Activated naive CD4-positive, alpha-beta T cell treated with anti-CD3 and anti-CD28 coated beads, Interleukin-2, amount 50 U/mL, for 72 hours (primary cell): ENCODE measurements around the gene ZDHHC18. TPM values are rescaled to one million over a fixed set of nuclear protein-coding genes. Genes with fewer than 3 reads are reported as not detected.
"Not testable (repeated sequence)": the region's sequence is repeated elsewhere in the genome, so short reads cannot be mapped to it uniquely, and the experiment has no call there.

ENCODE experiments used
- ATAC-seq, 2 donors: fragments of 150-1000 bp; cut with Tn5 transposase; 2 replicates each; pipeline ENCODE4 v1.10.0; 2021; ENCODE audit warnings: mild to moderate bottlenecking in 2 of 2, moderate library complexity in 2 of 2
- DNase-seq, 2 donors: peaks; one replicate each; pipeline ENCODE4 v3.0.0; 2021 to 2022; ENCODE audit warnings: low spot score in 2 of 2
- H3K27ac Mint-ChIP-seq, 2 donors: one replicate each; pipeline ENCODE4 v1.8.0; 2022; ENCODE audit warnings: mild to moderate bottlenecking in 2 of 2, mixed read lengths in 2 of 2
- H3K36me3 Mint-ChIP-seq, 2 donors: one replicate each; pipeline ENCODE4 v1.8.0; 2022; ENCODE audit warnings: mixed read lengths in 2 of 2
- H3K9me3 Mint-ChIP-seq, 2 donors: one replicate each; pipeline ENCODE4 v1.8.0; 2022; ENCODE audit warnings: mixed read lengths in 2 of 2
- total RNA-seq, 2 donors: library from RNA; stranded (reverse); gene quantifications; one replicate each; pipeline ENCODE4 v1.2.3, GENCODE V29; 2022

ZDHHC18 gene
- total RNA-seq, 2 donors from 2014 or later = 37.8 to 59.5 TPM

- peak; percentile 87 to 90 for DNase-seq
- Mint-ChIP-seq H3K36me3 (peaks cover 13 to 17% of the 10 kb centered on the region in 2 donors), H3K27ac (peak overlapping the region; percentile 96 to 99), H3K9me3 (no peaks in the 10 kb centered on the region)
- ATAC-seq = peak; percentile 19 to 27
These were observed 37.5 kb upstream of the ZDHHC18 start for GRCh38 chr1:26788836-26789611.

- ATAC-seq (no peak), DNase-seq (no peak)
- no peaks in the 10 kb centered on the region for H3K9me3 Mint-ChIP-seq
- H3K36me3 Mint-ChIP-seq = peaks cover 15 to 22% of the 10 kb centered on the region in 2 donors
- H3K27ac Mint-ChIP-seq = peak overlapping the region; percentile 96 to 99
These were observed 36.9 kb upstream of the ZDHHC18 start for GRCh38 chr1:26789612-26789865.

- ATAC-seq (peak; percentile 28 to 50), DNase-seq (peak in 1 of 2 donors; percentile 44)
- H3K9me3 Mint-ChIP-seq = no peaks in the 10 kb centered on the region
- H3K36me3 Mint-ChIP-seq = peaks cover 19 to 26% of the 10 kb centered on the region in 2 donors
- peak overlapping the region; percentile 96 to 99 for H3K27ac Mint-ChIP-seq
These were observed 36.6 kb upstream of the ZDHHC18 start for GRCh38 chr1:26789931-26790330.

GRCh38 chr1:26790551-26790953 lies 35.9 kb upstream of the ZDHHC18 start:
- Mint-ChIP-seq H3K9me3 (no peaks in the 10 kb centered on the region), H3K36me3 (peaks cover 21 to 28% of the 10 kb centered on the region in 2 donors), H3K27ac (peak overlapping the region; percentile 96 to 99)
- ATAC-seq (peak; percentile 30 to 64), DNase-seq (peak; percentile 46 to 67)

GRCh38 chr1:26791148-26791547 lies 35.3 kb upstream of the ZDHHC18 start:
- ATAC-seq = no peak
- Mint-ChIP-seq H3K36me3 (peaks cover 21 to 28% of the 10 kb centered on the region in 2 donors), H3K9me3 (no peaks in the 10 kb centered on the region), H3K27ac (peak overlapping the region; percentile 96 to 99)
- DNase-seq = no peak

- ATAC-seq = no peak
- Mint-ChIP-seq H3K27ac (peak overlapping the region; percentile 96 to 99), H3K36me3 (peaks cover 21 to 28% of the 10 kb centered on the region in 2 donors), H3K9me3 (no peaks in the 10 kb centered on the region)
- no peak for DNase-seq
These were observed 34.9 kb upstream of the ZDHHC18 start for GRCh38 chr1:26791626-26792025.

- no peak overlapping the region for H3K27ac Mint-ChIP-seq
- peaks cover 21 to 23% of the 10 kb centered on the region in 2 donors for H3K36me3 Mint-ChIP-seq
- no peak for ATAC-seq
- H3K9me3 Mint-ChIP-seq = no peaks in the 10 kb centered on the region
- DNase-seq = no peak
These were observed 33.6 kb upstream of the ZDHHC18 start for GRCh38 chr1:26792924-26793323.

- DNase-seq (no peak), ATAC-seq (no peak)
- no peaks in the 10 kb centered on the region for H3K9me3 Mint-ChIP-seq
- peaks cover 13 to 21% of the 10 kb centered on the region in 2 donors for H3K36me3 Mint-ChIP-seq
- H3K27ac Mint-ChIP-seq = peak overlapping the region in 1 of 2 donors; percentile 45
These were observed 32.1 kb upstream of the ZDHHC18 start for GRCh38 chr1:26794391-26794790.

GRCh38 chr1:26797627-26798026 lies 28.9 kb upstream of the ZDHHC18 start:
- no peak for ATAC-seq

GRCh38 chr1:26799479-26800142 lies 26.9 kb upstream of the ZDHHC18 start:
- peaks cover 0 to 4% of the 10 kb centered on the region in 2 donors for H3K9me3 Mint-ChIP-seq
- no peak for DNase-seq
- peak overlapping the region; percentile 14 to 82 for H3K27ac Mint-ChIP-seq
- H3K36me3 Mint-ChIP-seq = peaks cover 5 to 17% of the 10 kb centered on the region in 2 donors
- peak; percentile 78 to 86 for ATAC-seq

More at GRCh38 chr1:26797627-26798026, 28.9 kb upstream of the ZDHHC18 start:
- H3K36me3 Mint-ChIP-seq = peaks cover 13 to 29% of the 10 kb centered on the region in 2 donors
- H3K9me3 Mint-ChIP-seq = peaks cover 0 to 4% of the 10 kb centered on the region in 2 donors
- H3K27ac Mint-ChIP-seq = peak overlapping the region in 1 of 2 donors; percentile 30
- no peak for DNase-seq

GRCh38 chr1:26803932-26804331 lies 22.6 kb upstream of the ZDHHC18 start:
- DNase-seq, H3K27ac Mint-ChIP-seq, H3K9me3 Mint-ChIP-seq, ATAC-seq: not testable (repeated sequence)
- peaks cover 0 to 11% of the 10 kb centered on the region in 2 donors for H3K36me3 Mint-ChIP-seq

GRCh38 chr1:26810105-26810504 lies 16.4 kb upstream of the ZDHHC18 start:
- ATAC-seq (peak; percentile 57 to 83), DNase-seq (peak in 1 of 2 donors; percentile 73)
- H3K27ac Mint-ChIP-seq = peak overlapping the region in 1 of 2 donors; percentile 50
- H3K9me3 Mint-ChIP-seq, H3K36me3 Mint-ChIP-seq: not testable (repeated sequence)

GRCh38 chr1:26811057-26811456 lies 15.4 kb upstream of the ZDHHC18 start:
- H3K27ac Mint-ChIP-seq = no peak overlapping the region
- ATAC-seq = no peak
- H3K36me3 Mint-ChIP-seq = no peaks in the 10 kb centered on the region
- H3K9me3 Mint-ChIP-seq = no peaks in the 10 kb centered on the region
- DNase-seq = no peak

GRCh38 chr1:26811708-26812107 lies 14.8 kb upstream of the ZDHHC18 start:
- Mint-ChIP-seq H3K9me3 (no peaks in the 10 kb centered on the region), H3K27ac (no peak overlapping the region), H3K36me3 (no peaks in the 10 kb centered on the region)
- DNase-seq = no peak
- peak; percentile 44 to 77 for ATAC-seq

GRCh38 chr1:26814377-26814776 lies 12.1 kb upstream of the ZDHHC18 start:
- ATAC-seq = no peak
- Mint-ChIP-seq H3K36me3 (no peaks in the 10 kb centered on the region), H3K27ac (no peak overlapping the region), H3K9me3 (no peaks in the 10 kb centered on the region)
- no peak for DNase-seq

GRCh38 chr1:26814893-26815292 lies 11.6 kb upstream of the ZDHHC18 start:
- no peaks in the 10 kb centered on the region for H3K9me3 Mint-ChIP-seq
- DNase-seq = no peak

GRCh38 chr1:26820784-26821269 lies 5.7 kb upstream of the ZDHHC18 start:
- H3K27ac Mint-ChIP-seq = peak overlapping the region in 1 of 2 donors; percentile 62
- no peaks in the 10 kb centered on the region for H3K36me3 Mint-ChIP-seq
- no peak for DNase-seq
- peak; percentile 67 to 71 for ATAC-seq
- no peaks in the 10 kb centered on the region for H3K9me3 Mint-ChIP-seq

More at GRCh38 chr1:26814893-26815292, 11.6 kb upstream of the ZDHHC18 start:
- ATAC-seq = no peak
- no peaks in the 10 kb centered on the region for H3K36me3 Mint-ChIP-seq
- H3K27ac Mint-ChIP-seq = no peak overlapping the region
